B cell (primary cell): Measurements from ENCODE around the gene ROR2. TPM values are rescaled to one million over a fixed set of nuclear protein-coding genes. Genes with fewer than 3 reads are reported as not detected.

ENCODE experiments used
- ATAC-seq: fragments of 200-7000 bp; cut with Tn5 transposase; one replicate; pipeline ENCODE4 v1.10.0; 2021; ENCODE audit warnings: low read depth, mild to moderate bottlenecking, moderate number of reproducible peaks, moderate library complexity
- CTCF ChIA-PET: fragments of 350-600 bp; sonication (Branson Sonifier 250); formaldehyde crosslinking; loops from one replicate; lab custom pipeline; 2021; ENCODE audit warnings: antibody characterized with exemption, inconsistent platforms; lab: Charles Lee
- POLR2A ChIA-PET: fragments of 350-600 bp; sonication (Branson Sonifier 250); formaldehyde crosslinking; loops from one replicate; lab custom pipeline; 2021; ENCODE audit warnings: antibody characterized with exemption; lab: Charles Lee
- DNase-seq: peaks from one replicate; pipeline ENCODE4 v3.0.0; 2013
- H2AFZ ChIP-seq: 2 replicates; pipeline ENCODE4 v1.6.1; 2012; ENCODE audit warnings: mild to moderate bottlenecking, low read depth, low read length; ENCODE audit not compliant: insufficient read depth, poor library complexity, severe bottlenecking
- H3K27ac ChIP-seq, 2 donors: 1 replicate in 1 of 2; 2 replicates in 1 of 2; pipeline ENCODE4 v1.5.1; 2012 to 2013; ENCODE audit warnings: low read length in 2 of 2, mild to moderate bottlenecking in 2 of 2, moderate library complexity in 1 of 2
- H3K27me3 ChIP-seq, 4 experiments: fragments of 200-600 bp in 1 of 4; sonication (generic) in 1 of 4; replicated peaks in 1 of 4; 1 replicate in 2 of 4; 2 replicates in 2 of 4; pipeline versions ENCODE4 v1.6.1 to v1.7.0; 2013 to 2016; ENCODE audit warnings: low read length in 3 of 4, mild to moderate bottlenecking in 2 of 4, mixed read lengths in 1 of 4, moderate library complexity in 1 of 4; ENCODE audit not compliant: insufficient read depth in 4 of 4, control insufficient read depth in 3 of 4; ENCODE audit errors: control extremely low read depth in 1 of 4
- H3K36me3 ChIP-seq, 2 experiments: replicated peaks in 1 of 2; 1 replicate in 1 of 2; 2 replicates in 1 of 2; pipeline versions ENCODE4 v1.6.1 to v1.7.1; 2013; ENCODE audit warnings: low read length in 1 of 2; ENCODE audit not compliant: insufficient read depth in 2 of 2, control insufficient read depth in 1 of 2; ENCODE audit errors: control extremely low read depth in 1 of 2, extremely low read depth in 1 of 2
- H3K4me1 ChIP-seq, 2 donors: fragments of 200-600 bp in 1 of 2; sonication (generic) in 1 of 2; 1 replicate in 1 of 2; 2 replicates in 1 of 2; pipeline versions ENCODE4 v1.5.1 to v1.6.1; 2013 to 2017; ENCODE audit warnings: low read length in 2 of 2; ENCODE audit not compliant: control insufficient read depth in 2 of 2, insufficient read depth in 2 of 2
- H3K4me2 ChIP-seq: replicated peaks from 2 replicates; pipeline ENCODE3; 2012; ENCODE audit warnings: mild to moderate bottlenecking, low read depth, low read length; ENCODE audit not compliant: poor library complexity, severe bottlenecking
- H3K4me3 ChIP-seq, 5 experiments: fragments of 200-600 bp in 1 of 5; sonication (generic) in 1 of 5; 1 replicate in 3 of 5; 2 replicates in 2 of 5; pipeline versions ENCODE4 v1.5.1 to v1.7.0; 2011 to 2016; ENCODE audit warnings: low read length in 4 of 5, mild to moderate bottlenecking in 4 of 5, low read depth in 2 of 5, control low read depth in 1 of 5, moderate library complexity in 1 of 5; ENCODE audit not compliant: insufficient read depth in 1 of 5; ENCODE audit errors: control extremely low read depth in 1 of 5, extremely low read depth in 1 of 5
- H3K79me2 ChIP-seq: fragments of 200-600 bp; sonication (generic); one replicate; pipeline ENCODE4 v1.6.0; 2016; ENCODE audit warnings: low read length; ENCODE audit not compliant: control insufficient read depth, insufficient read depth
- H3K9ac ChIP-seq: fragments of 200-600 bp; sonication (generic); 2 replicates; pipeline ENCODE4 v1.6.1; 2017; ENCODE audit warnings: mild to moderate bottlenecking, low read length, moderate library complexity
- H3K9me3 ChIP-seq, 3 donors: one replicate each; pipeline versions ENCODE4 v1.6.1 to v1.7.1; 2013; ENCODE audit warnings: low read length in 2 of 3; ENCODE audit not compliant: control insufficient read depth in 2 of 3, insufficient read depth in 1 of 3; ENCODE audit errors: control extremely low read depth in 1 of 3
- H4K20me1 ChIP-seq: 2 replicates; pipeline ENCODE4 v1.6.0; 2012; ENCODE audit warnings: mild to moderate bottlenecking, low read length; ENCODE audit not compliant: insufficient read depth, control insufficient read depth, poor library complexity, severe bottlenecking
- H3K27ac Mint-ChIP-seq: one replicate; pipeline ENCODE4 v1.8.0; 2021; ENCODE audit warnings: mixed read lengths
- H3K27me3 Mint-ChIP-seq: one replicate; pipeline ENCODE4 v1.8.0; 2021; ENCODE audit warnings: mixed read lengths
- H3K4me1 Mint-ChIP-seq: one replicate; pipeline ENCODE4 v1.8.0; 2021; ENCODE audit warnings: mixed read lengths
- H3K4me3 Mint-ChIP-seq: one replicate; pipeline ENCODE4 v1.8.0; 2021; ENCODE audit warnings: mixed read lengths
- H3K9me3 Mint-ChIP-seq: one replicate; pipeline ENCODE4 v1.8.0; 2022; ENCODE audit warnings: mixed read lengths; ENCODE audit not compliant: insufficient read depth
- CTCF ChIP-seq: fragments of 200-600 bp; IDR thresholded peaks from one replicate; pipeline ENCODE4 v1.8.0; 2022; ENCODE audit warnings: antibody characterized with exemption, mild to moderate bottlenecking
- EZH2 ChIP-seq: IDR thresholded peaks from 2 replicates; pipeline ENCODE4 v1.6.1; 2012; ENCODE audit warnings: borderline replicate concordance, low read depth, mild to moderate bottlenecking, moderate library complexity, low read length; ENCODE audit not compliant: insufficient read depth, poor library complexity, severe bottlenecking
- WGBS: methylation state at CpG from one replicate; pipeline ENCODE4 v1.1.5; 2013; ENCODE audit warnings: missing lambda C conversion rate; ENCODE audit not compliant: insufficient coverage; 5-methylcytosine and 5-hydroxymethylcytosine counted together
- intact Hi-C: fragments of 100-400 bp; cut with micrococcal nuclease; formaldehyde crosslinking; loops from one replicate; pipeline ENCODE4 v1.10.0; 2022
- polyA plus RNA-seq: library from polyadenylated mRNA; depleted of rRNA; stranded (reverse); fragments of >200 nt; gene quantifications from 2 replicates; pipeline ENCODE4 v1.2.3, GENCODE V29; 2012
- total RNA-seq, 2 donors: library from RNA; stranded (reverse); fragments of 120-200 nt in 1 of 2; gene quantifications; 1 replicate in 1 of 2; 2 replicates in 1 of 2; pipeline versions ENCODE4 v1.2.3 to v1.2.4, GENCODE V29; 2013 to 2022

The ROR2 gene
- total and polyA plus RNA-seq, 2 donors (not counting 1 experiment from before 2014, with no cell fraction given) = 0.21 to 0.49 TPM

- ChIA-PET POLR2A (no interaction called here), CTCF (no interaction called here)
- Histone ChIP-seq H3K27ac (no peak overlapping the region), H3K9ac (no peak overlapping the region), H3K36me3 (no peaks in the 10 kb centered on the region), H4K20me1 (no peaks in the 10 kb centered on the region), H3K79me2 (no peaks in the 10 kb centered on the region), H2AFZ (no peak overlapping the region), H3K4me1 (no peaks in the 10 kb centered on the region), H3K27me3 (peaks cover 0 to 14% (median 5%) of the 10 kb centered on the region in 4 experiments), H3K4me2 (no peak overlapping the region), H3K4me3 (no peak overlapping the region), H3K9me3 (peaks cover 0 to 2% (median 0%) of the 10 kb centered on the region in 3 donors)
- no CpG with 5 or more reads among the region's 1 CpG for WGBS
- no peak for ATAC-seq
- no peaks in the 10 kb centered on the region for H3K4me1 Mint-ChIP-seq
- no peak for DNase-seq
- peaks cover 3% of the 10 kb centered on the region for H3K9me3 Mint-ChIP-seq
- H3K27me3 Mint-ChIP-seq = peaks cover 32% of the 10 kb centered on the region
- TF ChIP-seq EZH2 (no peak), CTCF (no peak)
- intact Hi-C loops = no loop called here
- no peak overlapping the region for H3K27ac Mint-ChIP-seq
- no peak overlapping the region for H3K4me3 Mint-ChIP-seq
These were observed 184.7 kb downstream of the ROR2 start for GRCh38 chr9:91765296-91765695.

- intact Hi-C loops = no loop called here
- POLR2A ChIA-PET = no interaction called here
- no peaks in the 10 kb centered on the region for H3K36me3 ChIP-seq
- DNase-seq (no peak), ATAC-seq (no peak)
- H3K9me3 ChIP-seq = peaks cover 0 to 2% (median 0%) of the 10 kb centered on the region in 3 donors
- Mint-ChIP-seq H3K4me3 (no peak overlapping the region), H3K27ac (no peak overlapping the region), H3K4me1 (no peaks in the 10 kb centered on the region), H3K9me3 (peaks cover 3% of the 10 kb centered on the region), H3K27me3 (peaks cover 32% of the 10 kb centered on the region)
- H3K4me1 ChIP-seq = no peaks in the 10 kb centered on the region
- H3K27me3 ChIP-seq = peaks cover 0 to 14% (median 5%) of the 10 kb centered on the region in 4 experiments
- CTCF ChIA-PET = interaction anchor here (1.2 kb wide), 1 partner anchor 11 kb away, joined by 3 read pairs; no protein-coding TSS in a partner anchor
- H4K20me1 ChIP-seq = no peaks in the 10 kb centered on the region
- WGBS = 93% methylated on average over 2 of the region's 2 CpGs
- H3K79me2 ChIP-seq = no peaks in the 10 kb centered on the region
- H3K4me3 ChIP-seq = no peak overlapping the region
- no peak overlapping the region for H3K4me2 ChIP-seq
- no peak for TF ChIP-seq EZH2
- TF ChIP-seq CTCF = no peak
- no peak overlapping the region for H2AFZ ChIP-seq
- no peak overlapping the region for H3K27ac ChIP-seq
- no peak overlapping the region for H3K9ac ChIP-seq
These were observed 185.4 kb downstream of the ROR2 start for GRCh38 chr9:91764661-91765060.
